ENCODE data around the gene NKTR.

Gene NKTR

GRCh38 chr3:42678447-42678846 lies 78.0 kb downstream of the NKTR start:
- Histone ChIP-seq H3K4me1 (ENCODE audit: insufficient read depth, low read length) (no peaks in the 10 kb centered on the region), H3K4me3 (ENCODE audit: low read depth in 1 of 2, low read length in 2 of 2) (no peak overlapping the region), H3K27me3 (ENCODE audit: control insufficient read depth in 1 of 2, insufficient read depth in 2 of 2, low read length in 2 of 2) (no peaks in the 10 kb centered on the region), H3K27ac (ENCODE audit: low read depth, low read length) (no peak overlapping the region), H3K9me3 (ENCODE audit: low read length) (no peaks in the 10 kb centered on the region), H3K36me3 (ENCODE audit: insufficient read depth, low read length) (no peaks in the 10 kb centered on the region), H3K9ac (ENCODE audit: low read length) (no peak overlapping the region)

GRCh38 chr3:42680271-42680670 lies 79.8 kb downstream of the NKTR start:
- H3K27ac ChIP-seq (ENCODE audit: low read depth, low read length): no peak overlapping the region
- H3K4me1 ChIP-seq (ENCODE audit: insufficient read depth, low read length): peaks cover 8% of the 10 kb centered on the region
- H3K9ac ChIP-seq (ENCODE audit: low read length): no peak overlapping the region
- H3K27me3 ChIP-seq (ENCODE audit: control insufficient read depth in 1 of 2, insufficient read depth in 2 of 2, low read length in 2 of 2): no peaks in the 10 kb centered on the region
- H3K9me3 ChIP-seq (ENCODE audit: low read length): no peaks in the 10 kb centered on the region
- H3K4me3 ChIP-seq (ENCODE audit: low read depth in 1 of 2, low read length in 2 of 2): no peak overlapping the region
- no peaks in the 10 kb centered on the region for H3K36me3 ChIP-seq (ENCODE audit: insufficient read depth, low read length)

- Histone ChIP-seq H3K4me1 (ENCODE audit: insufficient read depth, low read length) (peaks cover 8% of the 10 kb centered on the region), H3K27ac (ENCODE audit: low read depth, low read length) (no peak overlapping the region), H3K36me3 (ENCODE audit: insufficient read depth, low read length) (no peaks in the 10 kb centered on the region), H3K9me3 (ENCODE audit: low read length) (no peaks in the 10 kb centered on the region), H3K27me3 (ENCODE audit: control insufficient read depth in 1 of 2, insufficient read depth in 2 of 2, low read length in 2 of 2) (no peaks in the 10 kb centered on the region), H3K4me3 (ENCODE audit: low read depth in 1 of 2, low read length in 2 of 2) (no peak overlapping the region), H3K9ac (ENCODE audit: low read length) (no peak overlapping the region)
Measured at GRCh38 chr3:42680806-42681205, 80.3 kb downstream of the NKTR start.

GRCh38 chr3:42681361-42682038 lies 81.0 kb downstream of the NKTR start:
- H3K36me3 ChIP-seq (ENCODE audit: insufficient read depth, low read length): no peaks in the 10 kb centered on the region
- H3K27ac ChIP-seq (ENCODE audit: low read depth, low read length): no peak overlapping the region
- H3K27me3 ChIP-seq (ENCODE audit: control insufficient read depth in 1 of 2, insufficient read depth in 2 of 2, low read length in 2 of 2): peaks cover 0 to 7% of the 10 kb centered on the region in 2 donors
- peaks cover 8% of the 10 kb centered on the region for H3K4me1 ChIP-seq (ENCODE audit: insufficient read depth, low read length)
- no peak overlapping the region for H3K4me3 ChIP-seq (ENCODE audit: low read depth in 1 of 2, low read length in 2 of 2)
- no peaks in the 10 kb centered on the region for H3K9me3 ChIP-seq (ENCODE audit: low read length)
- H3K9ac ChIP-seq (ENCODE audit: low read length): no peak overlapping the region

GRCh38 chr3:42682301-42683070 lies 82.0 kb downstream of the NKTR start:
- no peak overlapping the region for H3K27ac ChIP-seq (ENCODE audit: low read depth, low read length)
- peaks cover 8% of the 10 kb centered on the region for H3K4me1 ChIP-seq (ENCODE audit: insufficient read depth, low read length)
- no peaks in the 10 kb centered on the region for H3K9me3 ChIP-seq (ENCODE audit: low read length)
- H3K4me3 ChIP-seq (ENCODE audit: low read depth in 1 of 2, low read length in 2 of 2): no peak overlapping the region
- H3K27me3 ChIP-seq (ENCODE audit: control insufficient read depth in 1 of 2, insufficient read depth in 2 of 2, low read length in 2 of 2): peaks cover 0 to 9% of the 10 kb centered on the region in 2 donors
- H3K9ac ChIP-seq (ENCODE audit: low read length): no peak overlapping the region
- H3K36me3 ChIP-seq (ENCODE audit: insufficient read depth, low read length): no peaks in the 10 kb centered on the region

GRCh38 chr3:42683875-42684598 lies 83.6 kb downstream of the NKTR start:
- no peak overlapping the region for H3K27ac ChIP-seq (ENCODE audit: low read depth, low read length)
- peaks cover 0 to 12% of the 10 kb centered on the region in 2 donors for H3K27me3 ChIP-seq (ENCODE audit: control insufficient read depth in 1 of 2, insufficient read depth in 2 of 2, low read length in 2 of 2)
- peaks cover 8% of the 10 kb centered on the region for H3K4me1 ChIP-seq (ENCODE audit: insufficient read depth, low read length)
- H3K36me3 ChIP-seq (ENCODE audit: insufficient read depth, low read length): no peaks in the 10 kb centered on the region
- H3K4me3 ChIP-seq (ENCODE audit: low read depth in 1 of 2, low read length in 2 of 2): no peak overlapping the region
- H3K9me3 ChIP-seq (ENCODE audit: low read length): no peaks in the 10 kb centered on the region
- H3K9ac ChIP-seq (ENCODE audit: low read length): no peak overlapping the region

GRCh38 chr3:42684632-42685362 lies 84.3 kb downstream of the NKTR start:
- Histone ChIP-seq H3K9me3 (ENCODE audit: low read length) (no peaks in the 10 kb centered on the region), H3K36me3 (ENCODE audit: insufficient read depth, low read length) (no peaks in the 10 kb centered on the region), H3K9ac (ENCODE audit: low read length) (no peak overlapping the region), H3K4me1 (ENCODE audit: insufficient read depth, low read length) (peaks cover 8% of the 10 kb centered on the region), H3K27me3 (ENCODE audit: control insufficient read depth in 1 of 2, insufficient read depth in 2 of 2, low read length in 2 of 2) (peaks cover 0 to 12% of the 10 kb centered on the region in 2 donors), H3K4me3 (ENCODE audit: low read depth in 1 of 2, low read length in 2 of 2) (no peak overlapping the region), H3K27ac (ENCODE audit: low read depth, low read length) (no peak overlapping the region)

- no peak within 1 kb of the TSS for H3K27ac ChIP-seq (ENCODE audit: low read depth, low read length)
- no peaks in the 10 kb centered on the region for H3K9me3 ChIP-seq (ENCODE audit: low read length)
- H3K4me1 ChIP-seq (ENCODE audit: insufficient read depth, low read length): peaks cover 8% of the 10 kb centered on the region
- H3K4me3 ChIP-seq (ENCODE audit: low read depth in 1 of 2, low read length in 2 of 2): peak within 1 kb of the TSS in 1 of 2 donors; percentile 14
- no peak within 1 kb of the TSS for H3K9ac ChIP-seq (ENCODE audit: low read length)
- H3K27me3 ChIP-seq (ENCODE audit: control insufficient read depth in 1 of 2, insufficient read depth in 2 of 2, low read length in 2 of 2): peaks cover 0 to 12% of the 10 kb centered on the region in 2 donors
- no peaks in the 10 kb centered on the region for H3K36me3 ChIP-seq (ENCODE audit: insufficient read depth, low read length)
Measured at GRCh38 chr3:42685363-42685881, 84.9 kb downstream of the NKTR start, which contains the start of gene KLHL40. Gene KLHL40, plus strand, starts transcription at chr3:42685537. Its CDS starts 82 bp downstream, at chr3:42685619.

- H3K27me3 ChIP-seq (ENCODE audit: control insufficient read depth in 1 of 2, insufficient read depth in 2 of 2, low read length in 2 of 2): peaks cover 0 to 12% of the 10 kb centered on the region in 2 donors
- H3K9ac ChIP-seq (ENCODE audit: low read length): no peak overlapping the region
- no peaks in the 10 kb centered on the region for H3K36me3 ChIP-seq (ENCODE audit: insufficient read depth, low read length)
- peak overlapping the region in 1 of 2 donors; percentile 14 for H3K4me3 ChIP-seq (ENCODE audit: low read depth in 1 of 2, low read length in 2 of 2)
- H3K27ac ChIP-seq (ENCODE audit: low read depth, low read length): no peak overlapping the region
- no peaks in the 10 kb centered on the region for H3K9me3 ChIP-seq (ENCODE audit: low read length)
- H3K4me1 ChIP-seq (ENCODE audit: insufficient read depth, low read length): peaks cover 8% of the 10 kb centered on the region
Measured at GRCh38 chr3:42685891-42686820, 85.7 kb downstream of the NKTR start.
